ENCODE results near the gene CERK.
"Not testable (repeated sequence)": the region's sequence is repeated elsewhere in the genome, so short reads cannot be mapped to it uniquely, and the experiment has no call there.

DNA sequence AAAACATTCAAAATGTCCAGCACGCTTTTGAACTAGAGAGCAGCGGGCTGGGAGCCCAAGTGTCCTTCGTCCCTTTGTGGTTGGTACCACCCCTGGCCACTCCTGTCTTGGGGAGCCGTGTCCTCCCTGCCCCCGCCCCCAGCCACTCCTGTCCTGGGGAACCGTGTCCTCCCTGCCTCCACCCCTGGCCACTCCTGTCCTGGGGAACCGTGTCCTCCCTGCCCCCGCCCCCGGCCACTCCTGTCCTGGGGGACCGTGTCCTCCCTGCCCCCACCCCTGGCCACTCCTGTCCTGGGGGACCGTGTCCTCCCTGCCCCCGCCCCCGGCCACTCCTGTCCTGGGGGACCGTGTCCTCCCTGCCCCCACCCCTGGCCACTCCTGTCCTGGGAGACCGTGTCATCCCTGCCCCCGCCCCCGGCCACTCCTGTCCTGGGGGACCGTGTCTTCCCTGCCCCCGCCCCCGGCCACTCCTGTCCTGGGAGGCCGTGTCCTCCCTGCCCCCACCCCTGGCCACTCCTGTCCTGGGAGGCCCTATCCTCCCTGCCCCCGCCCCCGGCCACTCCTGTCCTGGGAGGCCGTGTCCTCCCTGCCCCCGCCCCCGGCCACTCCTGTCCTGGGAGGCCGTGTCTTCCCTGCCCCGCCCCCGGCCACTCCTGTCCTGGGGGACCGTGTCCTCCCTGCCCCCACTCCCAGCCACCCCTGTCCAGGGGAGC, 102.9 kb downstream of the CERK start:
- TF ChIP-seq, protein P1, sequence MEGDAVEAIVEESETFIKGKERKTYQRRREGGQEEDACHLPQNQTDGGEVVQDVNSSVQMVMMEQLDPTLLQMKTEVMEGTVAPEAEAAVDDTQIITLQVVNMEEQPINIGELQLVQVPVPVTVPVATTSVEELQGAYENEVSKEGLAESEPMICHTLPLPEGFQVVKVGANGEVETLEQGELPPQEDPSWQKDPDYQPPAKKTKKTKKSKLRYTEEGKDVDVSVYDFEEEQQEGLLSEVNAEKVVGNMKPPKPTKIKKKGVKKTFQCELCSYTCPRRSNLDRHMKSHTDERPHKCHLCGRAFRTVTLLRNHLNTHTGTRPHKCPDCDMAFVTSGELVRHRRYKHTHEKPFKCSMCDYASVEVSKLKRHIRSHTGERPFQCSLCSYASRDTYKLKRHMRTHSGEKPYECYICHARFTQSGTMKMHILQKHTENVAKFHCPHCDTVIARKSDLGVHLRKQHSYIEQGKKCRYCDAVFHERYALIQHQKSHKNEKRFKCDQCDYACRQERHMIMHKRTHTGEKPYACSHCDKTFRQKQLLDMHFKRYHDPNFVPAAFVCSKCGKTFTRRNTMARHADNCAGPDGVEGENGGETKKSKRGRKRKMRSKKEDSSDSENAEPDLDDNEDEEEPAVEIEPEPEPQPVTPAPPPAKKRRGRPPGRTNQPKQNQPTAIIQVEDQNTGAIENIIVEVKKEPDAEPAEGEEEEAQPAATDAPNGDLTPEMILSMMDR (IDR thresholded peaks at IDR 0.05) = not testable (repeated sequence)
- TF ChIP-seq POLR2AphosphoS5 (IDR thresholded peaks at IDR 0.05); POLR2A (IDR thresholded peaks at IDR 0.05; ENCODE audit: low read depth); EP300 (IDR thresholded peaks at IDR 0.05): not testable (repeated sequence)

All from esophagus muscularis mucosa (tissue), 4 donors.